HepG2 (cell line): ENCODE measurements around the gene PLCD4. TPM values are rescaled to one million over a fixed set of nuclear protein-coding genes. Genes with fewer than 3 reads are reported as not detected.

Source experiments
- ATF7-NPFF ChIP-seq: sonication (generic); formaldehyde crosslinking; IDR thresholded peaks from 2 replicates; pipeline ENCODE4 v1.8.1; 2023; ENCODE audit warnings: mild to moderate bottlenecking, low read depth, missing genetic modification reagents, moderate library complexity
- SMC3 ChIP-seq: IDR thresholded peaks from 2 replicates; pipeline ENCODE4 v1.6.1; 2011; ENCODE audit warnings: low read length, improper control_type of control experiment
- SRSF1 ChIP-seq: fragments of 200-400 bp; formaldehyde crosslinking; optimal IDR thresholded peaks from 2 replicates; pipeline ENCODE3; 2017; ENCODE audit warnings: mild to moderate bottlenecking, low read depth, low read length, moderate library complexity
- ZBTB40 ChIP-seq, 2 experiments: fragments of 450-650 bp in 1 of 2; sonication (generic) in 1 of 2; formaldehyde crosslinking in 1 of 2; IDR thresholded peaks; 2 replicates each; pipeline versions ENCODE4 v1.6.1 to v1.8.0; 2016 to 2022; ENCODE audit warnings: antibody characterized with exemption in 1 of 2, mild to moderate bottlenecking in 1 of 2, missing genetic modification reagents in 1 of 2
- ZNF574 ChIP-seq: sonication (generic); formaldehyde crosslinking; IDR thresholded peaks from 2 replicates; pipeline ENCODE4 v1.4.0; 2020; ENCODE audit warnings: missing genetic modification reagents
- polyA plus RNA-seq, 8 experiments: library from polyadenylated mRNA; depleted of rRNA in 3 of 8; stranded (reverse) in 7 of 8; unstranded in 1 of 8; fragments of >200 nt; fragmentation: Illumina TruSeq in 4 of 8; extraction: Trizol in 4 of 8; gene quantifications; 2 replicates each; pipeline versions ENCODE4 v1.2.1 to v1.2.3, GENCODE V29; 2011 to 2016; ENCODE audit warnings: low read depth in 4 of 8, missing spikeins in 1 of 8, mixed read lengths in 1 of 8; ENCODE audit not compliant: insufficient read depth in 1 of 8
- total RNA-seq, 5 experiments: library from RNA; depleted of rRNA; stranded (reverse); fragments of >200 nt; fragmentation: Illumina TruSeq; extraction: Trizol; gene quantifications; 2 replicates each; pipeline ENCODE4 v1.2.3, GENCODE V29; 2016; ENCODE audit warnings: low read depth in 1 of 5

The PLCD4 gene
- total and polyA plus RNA-seq, 2 of the 13 experiments (the other 11 are each of a cell fraction or from before 2014, with no cell fraction given), result 0.26 TPM; not detected in 1

DNA sequence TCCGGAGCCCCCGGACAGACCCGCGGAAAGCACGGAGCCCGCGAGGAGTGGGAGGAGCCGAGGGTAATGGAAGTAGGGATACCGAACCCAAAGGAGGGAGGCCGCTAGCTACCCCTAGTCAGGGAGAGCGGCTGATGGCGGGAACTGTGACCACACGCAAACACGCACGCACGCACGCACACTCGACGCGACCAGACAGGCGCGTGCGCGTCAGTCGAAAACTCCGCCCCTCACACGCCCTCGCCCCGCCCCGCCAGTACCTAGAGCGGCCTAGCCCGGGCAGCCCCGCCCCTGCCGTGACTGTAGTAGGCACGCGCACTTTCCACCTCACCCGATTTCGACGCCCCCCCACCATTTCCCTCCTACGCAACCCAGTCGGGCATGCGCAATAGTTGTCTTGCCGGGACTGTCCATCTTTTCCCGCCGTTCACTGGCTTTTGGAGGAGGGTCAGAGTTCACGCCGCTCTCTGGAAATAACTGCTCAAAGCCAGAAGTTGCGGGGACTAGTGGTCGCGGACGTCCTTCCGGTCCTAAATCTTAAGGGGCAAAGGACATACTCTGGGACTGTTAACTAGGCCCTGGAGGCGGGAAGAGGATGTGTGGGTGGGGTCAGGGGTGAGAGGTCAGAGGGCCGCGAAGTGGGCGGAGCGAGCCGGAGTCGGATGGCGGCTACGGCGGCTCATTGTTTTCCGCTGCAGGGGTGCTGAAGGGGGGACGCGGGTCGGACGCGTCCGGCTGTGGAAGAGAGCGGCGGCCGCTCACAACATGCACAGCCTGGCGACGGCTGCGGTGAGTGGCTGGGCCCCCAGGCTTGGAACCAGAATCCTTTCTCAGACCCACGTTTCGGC lies 39.3 kb upstream of the PLCD4 start, which contains the start of the genes CNOT9 and USP37 (continued):
- TF ChIP-seq ZBTB40 (IDR thresholded peaks at IDR 0.05) (no peak), ZBTB40 (CRISPR knock-in tag; IDR thresholded peaks at IDR 0.05) (peak; percentile 92), SRSF1 (peak; percentile 91), SMC3 (no peak), ZNF574 (CRISPR knock-in tag) (peak; percentile 87), ATF7-NPFF (peak; percentile 97)
